ENCODE data around the gene CAND1.

DNA sequence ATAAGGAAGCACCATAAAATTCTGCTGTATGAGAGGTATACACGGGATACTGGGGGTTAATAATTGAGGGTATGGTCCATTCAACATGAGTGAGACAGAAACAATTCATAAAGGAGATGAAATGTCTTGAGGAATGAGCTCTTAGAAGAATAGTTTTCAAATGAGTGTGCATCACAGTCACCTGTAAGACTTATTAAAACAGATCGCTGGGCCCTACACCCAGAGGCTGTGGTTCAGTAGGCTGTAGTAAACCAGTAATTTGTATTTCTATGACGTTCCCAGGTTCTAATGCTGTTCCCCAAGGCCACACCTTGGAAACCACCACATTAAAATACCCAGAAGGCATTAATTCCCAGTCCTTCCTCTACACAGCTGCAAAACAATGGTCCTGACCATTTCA, 49.6 kb downstream of the CAND1 start:
- TF ChIP-seq MYC (IDR thresholded peaks at IDR 0.05; ENCODE audit: borderline replicate concordance, low read length): no peak
- no peak for TF ChIP-seq SMC3 (IDR thresholded peaks at IDR 0.05)
- TF ChIP-seq USF2 (IDR thresholded peaks at IDR 0.05): no peak
- TF ChIP-seq CTCF (IDR thresholded peaks at IDR 0.05): no peak
- TF ChIP-seq EHF (CRISPR knock-in tag; IDR thresholded peaks at IDR 0.05): no peak
- TF ChIP-seq, protein P1, sequence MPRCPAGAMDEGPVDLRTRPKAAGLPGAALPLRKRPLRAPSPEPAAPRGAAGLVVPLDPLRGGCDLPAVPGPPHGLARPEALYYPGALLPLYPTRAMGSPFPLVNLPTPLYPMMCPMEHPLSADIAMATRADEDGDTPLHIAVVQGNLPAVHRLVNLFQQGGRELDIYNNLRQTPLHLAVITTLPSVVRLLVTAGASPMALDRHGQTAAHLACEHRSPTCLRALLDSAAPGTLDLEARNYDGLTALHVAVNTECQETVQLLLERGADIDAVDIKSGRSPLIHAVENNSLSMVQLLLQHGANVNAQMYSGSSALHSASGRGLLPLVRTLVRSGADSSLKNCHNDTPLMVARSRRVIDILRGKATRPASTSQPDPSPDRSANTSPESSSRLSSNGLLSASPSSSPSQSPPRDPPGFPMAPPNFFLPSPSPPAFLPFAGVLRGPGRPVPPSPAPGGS (IDR thresholded peaks at IDR 0.05): no peak
- no peak for TF ChIP-seq EP300 (IDR thresholded peaks at IDR 0.05)

Measured in A549 (cell line).